HG03064 (cell line): ENCODE measurements around the gene TGIF1.
"Not testable (repeated sequence)": the region's sequence is repeated elsewhere in the genome, so short reads cannot be mapped to it uniquely, and the experiment has no call there.

ENCODE experiments used
- ATAC-seq: cut with Tn5 transposase; IDR thresholded peaks from one replicate; pipeline ENCODE4 v1.9.1; 2021; ENCODE audit warnings: low read depth; ENCODE audit not compliant: unreplicated experiment

Gene TGIF1

DNA sequence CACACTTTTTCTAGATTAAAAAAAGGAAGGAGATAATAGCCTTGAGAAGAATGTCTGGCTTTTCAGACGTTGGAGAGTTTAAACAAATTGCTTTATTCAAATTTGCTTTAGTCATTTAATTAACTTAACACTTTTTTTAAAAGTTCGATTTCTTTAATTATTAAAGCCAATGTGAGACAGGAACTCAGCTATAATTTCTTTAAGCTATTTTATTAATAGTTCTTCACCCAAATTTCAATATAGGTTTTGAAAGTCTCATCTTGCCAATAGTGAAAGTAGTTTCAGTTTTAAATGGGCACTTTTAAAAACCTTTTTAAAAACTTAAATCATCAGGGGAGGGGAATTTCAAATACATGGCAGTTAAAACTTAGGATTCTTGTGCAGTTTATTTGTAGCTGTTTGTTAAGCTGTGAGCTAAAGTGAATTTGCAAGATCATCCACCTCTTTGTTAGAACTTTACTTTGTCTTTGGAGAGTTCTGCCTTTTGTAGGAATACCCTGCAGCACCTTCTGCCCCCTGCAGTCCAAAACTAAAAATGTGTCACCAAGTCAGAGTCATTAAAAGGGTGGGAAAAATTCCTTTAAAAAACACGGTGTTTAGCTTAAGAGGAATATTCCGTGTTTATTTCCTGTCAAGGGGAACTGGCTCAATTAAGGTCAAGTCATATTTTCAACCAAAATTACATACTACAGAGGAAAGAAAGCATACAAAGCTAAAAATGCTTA lies 4.6 kb downstream of the TGIF1 start:
- ATAC-seq = no peak

DNA sequence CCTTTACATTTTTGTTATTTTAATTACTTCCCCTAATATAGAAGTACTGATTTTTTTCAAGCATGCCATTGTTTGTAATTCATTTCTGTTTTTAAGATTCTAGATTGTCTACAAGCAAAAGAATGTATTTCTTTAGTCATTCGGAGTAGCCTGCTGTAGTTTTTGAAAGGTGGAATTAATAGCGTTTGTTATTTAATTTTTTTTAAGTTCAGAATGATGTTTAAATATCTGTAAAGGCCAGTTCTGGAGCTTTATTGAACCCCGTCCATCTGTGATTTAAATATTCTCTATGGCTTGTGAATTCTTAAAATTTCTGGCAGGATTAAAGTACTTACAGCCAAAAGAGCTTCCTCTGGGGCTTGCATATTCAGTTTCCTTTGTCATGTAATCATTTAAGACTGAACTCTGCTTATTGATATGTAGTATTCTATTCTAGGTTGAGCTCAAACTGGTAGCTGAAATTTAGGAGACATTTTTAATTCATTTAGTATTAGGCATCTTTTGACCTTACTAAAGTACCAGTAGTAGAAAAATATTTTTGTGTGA lies 5.2 kb downstream of the TGIF1 start:
- no peak for ATAC-seq

DNA sequence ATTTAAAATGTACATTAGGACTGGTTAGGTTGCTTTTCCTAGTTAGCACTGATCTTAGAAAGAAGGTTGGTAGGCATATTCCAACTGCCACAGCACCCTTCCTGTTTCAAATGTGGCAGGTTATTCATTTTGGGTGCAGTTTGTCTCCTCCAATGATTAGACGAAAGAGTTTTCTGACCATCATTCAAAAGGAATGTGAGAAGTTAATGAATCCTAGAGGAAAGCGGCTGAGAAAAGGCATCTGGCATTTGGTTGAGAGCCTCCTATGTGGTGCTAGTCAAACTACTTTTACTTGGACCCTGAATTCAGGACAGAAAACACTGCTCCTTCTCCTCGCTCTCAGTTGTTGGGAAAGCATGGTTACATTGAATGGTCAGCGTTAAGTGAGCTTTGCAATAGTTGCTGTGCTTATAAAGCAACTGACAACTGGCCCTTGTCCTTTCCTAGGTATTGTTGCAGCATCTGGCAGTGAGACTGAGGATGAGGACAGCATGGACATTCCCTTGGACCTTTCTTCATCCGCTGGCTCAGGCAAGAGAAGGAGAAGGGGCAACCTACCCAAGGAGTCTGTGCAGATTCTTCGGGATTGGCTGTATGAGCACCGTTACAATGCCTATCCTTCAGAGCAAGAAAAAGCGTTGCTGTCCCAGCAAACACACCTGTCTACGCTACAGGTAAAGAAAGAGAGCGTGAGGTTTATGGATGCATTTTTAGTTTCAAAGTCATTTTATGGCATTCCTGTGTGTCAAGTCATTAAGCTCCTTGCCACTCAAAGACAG lies 6.1 kb downstream of the TGIF1 start:
- ATAC-seq = no peak

DNA sequence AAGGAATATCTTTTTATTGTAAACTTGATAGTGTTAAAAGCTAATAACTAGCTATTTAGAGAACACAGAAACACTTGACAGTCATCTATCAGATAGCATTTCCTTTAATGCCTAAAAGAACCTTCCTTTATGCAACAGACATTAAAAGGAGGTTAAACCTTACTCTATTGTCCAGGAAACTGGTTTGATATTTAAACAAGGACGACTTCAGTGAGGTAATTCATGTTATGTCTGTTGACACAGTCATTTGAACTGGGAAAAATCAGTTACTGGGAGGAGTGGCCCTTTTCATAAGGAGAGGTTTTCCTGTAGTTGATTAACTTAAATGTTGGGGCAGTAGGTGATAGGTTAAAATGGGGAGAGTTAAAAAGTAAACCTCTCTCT lies 6.7 kb downstream of the TGIF1 start:
- no peak for ATAC-seq

DNA sequence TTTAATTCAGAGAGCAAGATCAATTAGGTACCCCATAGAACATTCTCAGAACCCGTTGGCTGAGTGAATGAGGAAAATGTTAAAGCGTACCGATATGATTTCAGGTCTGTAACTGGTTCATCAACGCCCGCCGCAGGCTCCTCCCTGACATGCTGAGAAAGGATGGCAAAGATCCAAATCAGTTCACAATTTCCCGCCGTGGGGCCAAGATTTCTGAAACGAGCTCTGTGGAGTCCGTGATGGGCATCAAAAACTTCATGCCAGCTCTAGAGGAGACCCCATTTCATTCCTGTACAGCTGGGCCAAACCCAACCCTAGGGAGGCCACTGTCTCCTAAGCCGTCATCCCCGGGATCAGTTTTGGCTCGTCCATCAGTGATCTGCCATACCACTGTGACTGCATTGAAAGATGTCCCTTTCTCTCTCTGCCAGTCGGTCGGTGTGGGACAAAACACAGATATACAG lies 7.3 kb downstream of the TGIF1 start:
- no peak for ATAC-seq

DNA sequence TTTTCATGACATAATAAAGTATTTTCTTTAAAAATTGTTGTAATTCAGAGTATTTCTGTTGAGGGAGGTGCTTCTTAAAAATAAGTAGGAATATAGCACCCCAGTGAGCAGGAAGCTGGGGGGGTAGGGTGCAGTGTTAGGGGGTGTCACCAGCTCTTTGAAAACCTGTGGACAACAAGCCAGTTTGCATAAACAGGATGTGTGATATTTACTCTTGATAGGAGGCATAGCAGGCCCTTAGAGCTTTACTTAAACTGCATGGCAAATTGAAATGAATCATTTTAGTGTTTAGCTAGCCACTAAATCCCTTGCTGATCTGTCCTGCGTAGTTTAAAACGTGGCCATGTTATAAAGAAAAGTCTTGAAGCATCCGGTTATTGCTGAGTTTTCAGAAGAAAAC lies 8.4 kb downstream of the TGIF1 start:
- no peak for ATAC-seq

DNA sequence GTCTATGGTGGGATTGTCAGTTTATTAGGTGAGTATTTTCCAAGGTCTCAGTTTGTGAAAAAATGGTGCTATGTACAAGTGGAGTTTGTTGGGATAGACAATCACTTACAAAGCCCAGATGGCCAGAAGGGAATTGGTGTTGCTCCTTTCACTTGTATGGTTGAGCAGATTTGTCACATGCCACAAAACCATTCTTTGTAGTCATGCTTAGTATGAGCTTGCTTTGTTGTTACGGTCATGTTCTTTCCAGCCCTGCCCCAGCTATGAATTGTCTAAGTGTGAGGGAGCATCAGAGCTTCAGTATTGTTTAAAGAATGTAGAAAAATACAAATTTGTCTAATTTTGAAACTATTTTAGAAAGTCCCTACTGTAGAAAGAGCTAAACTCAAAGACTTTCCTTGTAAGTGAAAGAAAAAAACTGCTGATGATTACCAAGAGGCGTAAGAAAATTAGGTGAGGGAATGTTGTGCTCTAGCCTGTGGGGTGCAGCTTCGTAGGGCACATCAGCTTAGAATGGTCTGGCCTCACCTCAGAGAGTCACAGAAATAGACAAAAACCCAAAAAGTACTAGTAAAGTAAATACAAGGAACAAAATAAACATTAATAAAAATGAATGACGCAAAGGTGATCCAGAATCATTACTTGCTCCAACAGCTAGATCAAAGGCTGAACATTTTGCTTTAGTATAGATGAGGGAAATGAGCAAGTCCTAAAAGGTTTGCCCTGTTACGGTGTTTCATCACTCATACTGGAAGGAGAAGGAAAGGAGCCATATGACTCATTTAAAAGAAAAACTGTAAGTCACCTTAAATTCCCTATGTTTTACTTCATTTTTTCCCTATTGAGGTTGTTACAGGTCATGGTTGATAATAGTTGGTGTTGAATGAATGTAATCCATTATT lies 9.2 kb downstream of the TGIF1 start:
- ATAC-seq = no peak

DNA sequence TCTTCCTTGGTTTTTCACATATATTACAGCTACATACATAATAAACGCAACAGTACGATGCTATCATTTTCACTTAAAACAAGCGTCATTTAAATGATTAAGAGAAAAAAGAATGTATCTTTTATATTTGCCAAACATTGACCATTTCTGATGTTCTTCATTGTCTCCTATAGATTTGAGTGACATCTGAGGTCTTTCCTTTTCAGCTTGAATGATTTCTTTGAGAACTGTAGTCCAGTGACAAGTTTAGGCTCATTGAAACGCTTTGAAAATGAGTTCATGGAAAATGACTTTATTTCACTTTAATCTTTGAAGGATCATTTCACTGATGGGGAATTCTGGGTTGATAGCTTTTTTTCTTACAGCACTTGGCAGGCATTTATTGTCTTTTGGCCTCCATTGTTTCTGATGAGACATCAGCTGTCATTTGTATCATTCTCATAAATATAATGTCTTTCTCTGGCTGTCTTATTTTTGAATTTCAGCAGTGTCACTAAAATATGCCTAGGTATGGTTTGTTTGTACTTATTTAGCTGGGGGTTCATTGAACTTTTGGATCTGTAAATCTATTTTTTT lies 10.9 kb downstream of the TGIF1 start:
- ATAC-seq = no peak

DNA sequence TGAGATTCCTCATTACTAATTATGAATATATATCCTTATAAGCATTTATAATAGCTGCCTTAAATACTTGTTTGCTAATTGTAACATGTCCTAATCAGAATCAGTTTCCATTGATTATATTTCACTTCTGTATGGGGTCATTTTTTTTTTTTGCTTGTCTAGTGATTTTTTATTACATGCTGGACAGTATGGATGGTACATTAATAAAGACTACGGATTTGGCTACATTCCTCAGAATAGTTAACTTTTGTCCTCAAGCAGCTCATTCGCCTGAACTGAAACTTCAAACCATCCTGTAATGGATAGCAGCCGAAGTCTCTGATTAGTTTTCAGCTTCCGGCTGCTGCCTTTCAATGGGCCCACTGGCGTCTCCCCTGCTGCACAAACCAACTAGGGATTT lies 11.7 kb downstream of the TGIF1 start:
- ATAC-seq = no peak

DNA sequence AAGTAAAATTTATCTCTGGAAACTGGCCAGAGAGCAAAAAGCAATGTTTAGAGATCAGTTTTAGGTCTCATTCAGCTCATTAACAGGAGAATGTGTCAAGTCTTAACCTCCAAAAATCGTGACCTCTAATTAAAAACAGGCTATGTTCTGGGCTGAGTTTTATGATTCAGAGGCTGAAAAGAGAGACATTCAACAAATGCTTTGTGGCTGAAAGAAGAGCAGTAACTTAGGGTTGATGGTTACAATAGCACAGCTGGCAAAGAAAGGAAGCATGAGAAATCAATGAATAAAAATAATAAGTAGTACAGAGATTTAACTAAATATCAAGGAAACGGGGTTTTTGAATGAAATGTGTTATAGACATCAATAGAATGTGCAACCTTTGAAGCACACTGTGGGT lies 13.1 kb downstream of the TGIF1 start:
- ATAC-seq = no peak

DNA sequence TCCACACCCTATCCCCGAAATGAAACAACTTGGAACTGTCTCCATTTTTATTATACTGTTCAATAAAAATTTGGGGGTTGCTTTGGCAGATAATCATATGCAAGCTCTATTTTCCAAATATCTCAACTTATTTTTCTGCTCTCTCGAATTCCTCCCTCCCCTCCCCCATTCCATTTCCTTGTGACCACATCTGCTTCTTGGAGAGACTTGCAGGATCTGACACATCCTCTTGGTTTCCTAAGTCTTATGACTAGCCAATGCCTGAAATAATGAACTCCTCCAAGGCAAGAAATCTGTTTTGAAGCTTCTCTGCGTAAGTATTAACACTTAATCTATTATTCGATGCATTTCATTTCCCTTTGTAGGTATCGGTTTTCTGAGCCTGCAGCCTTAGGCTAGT lies 16.1 kb downstream of the TGIF1 start:
- ATAC-seq = no peak

DNA sequence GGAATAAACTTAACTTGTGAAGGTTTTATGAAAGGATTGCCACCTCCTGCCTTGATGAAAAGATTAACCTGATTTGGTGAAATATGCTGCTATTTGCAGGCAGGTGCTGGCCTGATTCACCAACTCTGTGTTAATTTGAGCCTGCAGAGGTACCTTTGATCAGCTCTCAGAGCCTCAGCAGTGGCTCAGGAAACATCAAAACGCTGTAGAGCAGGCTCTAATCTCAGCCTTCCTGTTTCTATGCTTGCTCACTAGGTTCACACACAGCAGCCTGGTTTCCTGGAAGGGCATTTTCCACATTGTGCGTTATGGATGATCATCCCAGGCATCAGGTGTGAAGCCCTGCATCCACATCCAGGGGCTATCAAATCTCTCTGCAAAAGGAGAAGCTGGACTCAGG lies 16.9 kb downstream of the TGIF1 start:
- ATAC-seq = no peak

DNA sequence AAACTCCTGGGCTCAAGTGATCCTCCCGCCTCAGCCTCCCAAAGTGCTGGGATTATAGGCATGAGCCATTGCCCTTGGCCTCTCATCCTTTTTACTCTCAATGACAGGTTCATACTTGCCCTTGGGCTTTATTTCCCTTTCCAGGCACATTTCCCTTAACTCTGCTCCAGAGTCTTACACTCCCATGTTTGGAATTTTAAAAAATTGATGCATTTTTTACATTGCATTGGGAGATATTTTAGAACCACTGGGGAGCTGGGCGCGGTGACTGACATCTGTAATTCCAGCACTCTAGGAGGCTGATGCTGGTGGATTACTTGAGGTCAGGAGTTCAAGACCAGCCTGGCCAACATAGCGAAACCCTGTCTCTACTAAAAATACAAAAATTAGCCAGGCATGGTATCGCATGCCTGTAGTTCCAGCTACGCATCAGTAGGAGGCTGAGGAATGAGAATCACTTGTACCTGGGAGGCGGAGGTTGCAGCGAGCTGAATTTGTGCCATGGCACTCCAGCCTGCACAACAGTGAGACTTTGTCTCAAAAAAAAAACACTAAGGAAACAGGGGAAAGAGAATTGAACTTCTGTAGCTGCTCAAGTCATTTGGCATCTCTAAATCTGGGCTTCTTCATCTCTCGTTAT lies 18.2 kb downstream of the TGIF1 start:
- ATAC-seq = no peak

DNA sequence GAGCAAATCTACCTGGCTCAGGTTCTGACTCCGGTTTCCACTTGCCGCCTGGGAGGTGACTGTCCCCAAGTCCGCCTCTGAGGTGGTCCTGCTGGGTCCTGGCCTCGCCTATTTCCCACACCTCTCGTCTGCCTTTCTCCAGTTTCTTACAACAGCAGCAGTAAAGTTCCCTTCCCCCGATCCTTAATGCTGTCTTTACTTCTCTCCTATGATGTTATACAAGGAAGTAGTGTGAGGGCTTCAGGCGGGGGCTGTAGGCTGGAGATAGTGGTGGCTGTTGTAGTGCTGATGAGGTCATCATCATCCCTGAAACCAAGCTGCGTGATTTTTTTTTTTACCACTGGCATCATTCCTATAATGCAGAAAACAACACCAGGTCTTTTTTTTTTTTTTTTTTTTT lies 18.9 kb downstream of the TGIF1 start:
- ATAC-seq = no peak

DNA sequence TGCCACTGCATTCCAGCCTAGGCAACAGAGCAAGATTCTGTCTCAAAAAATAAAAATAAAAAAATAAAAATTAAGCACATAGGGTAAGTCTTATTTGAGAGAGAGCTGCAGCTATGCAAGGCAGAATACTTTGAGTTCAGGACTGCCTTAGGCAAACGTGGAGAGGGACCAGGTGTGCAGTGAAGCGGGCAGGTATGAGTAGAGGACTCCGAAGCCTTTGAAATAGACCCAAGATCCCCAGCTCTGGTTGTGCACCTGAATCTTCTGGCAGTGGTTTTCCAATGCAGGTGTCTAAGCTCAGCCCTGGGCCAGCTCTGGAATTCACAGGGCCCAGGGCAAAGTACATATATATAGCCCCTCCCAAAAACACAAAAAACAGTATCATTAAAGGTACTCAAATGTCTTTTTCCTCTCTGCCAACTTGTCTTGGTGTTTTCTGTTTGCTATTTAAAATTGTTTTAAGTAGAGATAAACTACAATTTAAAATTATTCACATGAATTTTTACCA lies 21.2 kb downstream of the TGIF1 start:
- ATAC-seq = no peak

DNA sequence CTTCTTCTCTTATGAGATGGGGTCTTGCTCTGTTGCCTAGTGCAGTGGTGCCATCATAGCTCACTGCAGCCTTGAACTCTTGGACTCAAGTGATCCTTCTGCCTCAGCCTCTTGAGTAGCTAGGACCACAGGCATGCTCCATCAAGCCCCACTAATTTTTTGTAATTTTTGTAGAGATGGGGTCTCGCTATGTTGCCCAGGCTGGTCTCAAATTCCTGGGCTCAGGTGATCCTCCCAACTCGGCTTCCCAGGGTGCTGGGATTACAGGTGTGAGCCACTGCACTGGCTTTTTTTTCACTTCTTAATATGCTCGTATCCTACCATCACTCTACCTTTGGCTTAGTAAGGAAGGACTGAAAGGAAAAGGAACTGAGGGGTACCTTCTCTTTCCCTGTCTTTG lies 22.1 kb downstream of the TGIF1 start:
- ATAC-seq = not testable (repeated sequence)

DNA sequence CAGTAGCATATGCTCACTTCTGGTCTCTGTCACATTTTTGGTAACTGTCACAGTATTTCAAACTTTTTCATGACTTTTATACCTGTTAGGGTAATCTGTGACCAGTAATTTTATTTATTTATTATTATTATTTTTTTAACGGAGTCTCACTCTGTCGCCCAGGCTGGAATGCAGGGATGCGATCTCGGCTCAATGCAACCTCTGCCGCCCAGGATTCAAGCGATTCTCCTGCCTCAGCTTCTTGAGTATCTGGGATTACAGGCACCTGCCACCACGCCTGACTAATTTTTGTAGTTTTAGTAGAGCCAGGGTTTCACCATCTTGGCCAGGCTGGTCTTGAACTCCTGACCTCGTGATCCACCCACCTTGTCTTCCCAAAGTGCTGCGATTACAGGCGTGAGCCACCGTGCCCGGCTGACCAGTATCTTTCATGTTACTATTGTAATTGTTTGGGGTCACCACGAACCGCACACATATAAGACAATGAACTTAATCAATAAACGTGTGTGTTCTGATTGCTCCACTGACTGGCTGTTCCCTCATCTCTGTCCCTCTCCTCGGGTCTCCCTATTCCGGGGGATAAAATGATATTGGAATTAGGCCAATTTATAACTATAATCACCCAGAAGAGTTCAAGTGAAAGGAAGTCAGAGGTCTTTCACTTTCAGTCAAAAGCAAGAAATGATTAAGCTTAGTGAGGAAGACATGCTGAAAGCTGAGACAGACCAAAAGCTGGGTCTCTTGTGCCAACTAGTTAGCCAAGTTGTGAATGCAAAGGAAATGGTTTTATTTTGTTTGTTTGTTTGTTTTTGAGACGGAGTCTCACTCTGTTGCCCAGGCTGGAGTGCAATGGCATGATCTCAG lies 22.9 kb downstream of the TGIF1 start:
- no peak for ATAC-seq

DNA sequence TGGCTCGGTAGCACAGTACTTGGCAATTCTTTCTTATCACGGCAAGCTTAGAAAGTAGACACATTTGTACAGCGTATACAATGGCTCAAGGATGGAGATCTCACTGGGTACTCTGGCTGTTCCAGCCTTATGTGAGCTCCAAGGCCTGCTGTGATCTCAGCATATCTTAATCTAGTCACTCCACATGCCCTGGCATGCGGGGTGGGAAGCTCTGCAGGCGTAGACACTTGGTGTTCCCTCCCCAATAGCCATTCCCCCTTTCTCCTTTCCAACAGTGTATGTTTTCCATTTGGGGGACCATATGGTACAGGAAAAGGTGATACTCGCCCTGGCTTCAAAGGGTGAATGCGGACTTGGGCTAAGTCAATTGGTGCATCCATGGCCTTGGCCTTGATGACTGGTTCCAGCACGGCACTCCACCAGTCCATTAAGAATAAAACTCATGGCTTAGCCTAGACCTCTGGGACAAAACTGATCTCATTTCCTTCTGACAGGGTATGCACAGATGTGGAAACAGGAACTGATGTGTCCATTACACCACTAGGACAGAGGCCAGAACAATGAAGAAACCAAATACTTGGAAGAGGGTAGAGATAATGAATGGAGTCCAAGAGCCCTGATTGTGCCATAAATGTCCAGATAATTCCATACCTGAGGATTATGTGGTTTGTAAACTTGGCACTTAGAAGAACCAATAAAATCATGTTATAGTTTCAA lies 28.4 kb downstream of the TGIF1 start:
- no peak for ATAC-seq
